GM21360 (cell line): ENCODE data around the gene BBS9.
A peak's percentile ranks its signal among the peaks of the same experiment; 100 is the strongest.

Experiments used
- ATAC-seq: cut with Tn5 transposase; IDR thresholded peaks from one replicate; pipeline ENCODE4 v1.9.1; 2021; ENCODE audit warnings: mild to moderate bottlenecking, moderate library complexity; ENCODE audit not compliant: unreplicated experiment

Gene BBS9

DNA sequence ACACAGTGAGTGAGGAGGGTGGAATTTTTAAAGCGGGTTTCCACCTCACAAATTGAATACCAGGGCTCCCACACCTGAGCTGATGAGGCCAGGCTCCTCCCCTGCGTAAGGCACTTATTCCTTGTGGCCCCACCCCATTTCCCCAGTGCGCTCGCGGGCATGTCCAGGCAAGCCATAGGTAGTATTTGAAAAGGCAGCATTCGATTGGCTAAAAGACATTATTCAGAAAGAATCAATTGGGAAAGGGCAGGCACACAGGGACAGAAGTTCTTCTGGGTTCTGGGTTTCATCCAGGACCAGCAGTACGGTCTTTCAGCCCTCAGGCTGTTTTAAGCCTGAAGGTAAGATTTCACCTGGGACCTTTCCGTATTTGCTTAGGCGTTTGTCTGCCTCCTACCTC, 222.3 kb downstream of the BBS9 start:
- no peak for ATAC-seq

DNA sequence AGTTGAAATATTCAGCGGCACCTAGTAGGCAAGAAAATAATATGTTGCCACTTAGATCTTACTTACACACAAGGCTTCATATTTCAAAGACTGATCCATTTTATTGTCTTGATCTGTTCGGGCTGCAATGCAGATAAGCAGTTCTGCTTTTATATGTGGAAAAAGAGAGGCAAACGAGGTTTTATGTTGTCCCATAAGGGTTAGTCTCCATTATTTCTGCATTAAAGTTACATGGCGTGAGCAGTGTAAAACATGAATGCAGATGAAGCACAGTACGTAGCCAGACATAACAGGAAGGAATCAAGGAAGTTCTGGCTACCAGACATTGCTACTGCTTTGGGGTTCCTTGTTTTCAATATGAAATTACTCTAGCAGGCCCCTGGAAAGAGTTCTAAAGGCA, 224.8 kb downstream of the BBS9 start:
- ATAC-seq: no peak

DNA sequence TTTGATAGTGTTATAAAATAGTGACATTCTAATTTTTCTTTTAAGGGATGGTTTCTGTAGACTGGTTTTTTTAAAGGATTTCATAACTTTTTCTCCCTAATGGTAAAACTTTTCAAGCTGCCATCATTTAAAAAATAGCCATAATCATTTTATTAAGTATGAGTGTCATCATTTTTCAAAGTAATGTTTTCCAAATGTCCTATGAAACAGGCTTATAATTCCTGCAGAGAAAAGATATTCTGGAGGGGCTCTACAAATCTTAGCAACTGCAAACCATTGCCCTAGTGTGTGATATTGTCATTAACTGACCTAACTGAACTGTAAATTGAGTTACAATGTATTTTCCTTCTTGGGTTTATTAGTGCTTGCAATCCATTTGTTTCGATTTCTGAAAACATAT, 226.0 kb downstream of the BBS9 start:
- no peak for ATAC-seq

DNA sequence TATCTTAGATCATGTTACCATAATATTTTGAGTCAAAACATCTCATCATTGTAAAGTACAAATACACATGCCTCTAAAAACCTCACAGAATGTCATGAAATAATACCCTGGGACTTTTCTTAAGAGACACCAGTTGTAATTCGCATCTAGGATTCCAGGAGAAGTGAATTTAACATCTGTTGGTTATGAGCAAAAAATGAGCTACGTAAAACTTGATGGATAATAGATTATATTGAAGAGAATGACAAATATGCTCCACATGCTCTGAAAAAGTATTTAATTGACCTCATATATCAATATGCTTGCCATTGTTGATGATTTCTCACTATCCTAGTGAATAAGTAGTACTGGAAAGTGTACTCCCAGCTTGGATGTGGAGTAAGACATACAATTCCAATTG, 227.0 kb downstream of the BBS9 start:
- ATAC-seq: no peak

DNA sequence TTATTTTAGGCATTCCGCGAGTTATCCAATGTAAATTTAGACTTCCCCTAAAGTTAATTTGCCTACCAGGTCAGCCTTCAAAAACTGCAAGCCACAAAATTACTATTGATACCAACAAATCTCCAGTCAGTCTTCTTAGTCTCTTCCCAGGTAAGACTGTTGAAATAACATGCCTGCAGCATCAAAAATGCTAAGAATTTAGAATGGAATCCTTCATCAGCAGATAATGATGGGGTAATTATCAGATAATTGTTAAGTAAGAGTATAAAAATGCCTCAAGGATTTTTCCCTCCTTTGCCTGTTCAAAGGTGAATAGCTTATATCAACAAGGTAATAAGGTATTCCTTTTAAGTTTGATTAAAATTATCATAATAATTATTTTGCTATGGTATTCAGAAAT, 228.5 kb downstream of the BBS9 start:
- no peak for ATAC-seq

DNA sequence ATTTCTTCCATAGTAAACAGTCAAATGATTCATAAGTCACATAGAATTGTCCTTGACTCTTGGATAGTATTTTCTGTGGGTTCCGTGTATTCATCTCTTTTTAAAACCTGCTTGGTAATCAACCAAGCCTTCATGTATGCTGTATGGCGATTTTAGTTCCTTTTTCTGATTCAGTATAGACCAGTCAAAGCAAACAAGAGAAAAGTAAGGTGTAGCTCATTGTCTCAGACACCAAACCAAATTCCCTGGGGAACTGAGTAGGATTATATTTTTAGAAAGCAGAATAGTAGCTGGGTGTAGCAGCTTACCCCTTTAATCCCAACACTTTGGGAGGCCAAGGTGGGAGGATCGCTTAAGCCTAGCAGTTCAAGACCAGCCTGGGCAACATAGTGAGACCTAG, 240.5 kb downstream of the BBS9 start:
- ATAC-seq: no peak

DNA sequence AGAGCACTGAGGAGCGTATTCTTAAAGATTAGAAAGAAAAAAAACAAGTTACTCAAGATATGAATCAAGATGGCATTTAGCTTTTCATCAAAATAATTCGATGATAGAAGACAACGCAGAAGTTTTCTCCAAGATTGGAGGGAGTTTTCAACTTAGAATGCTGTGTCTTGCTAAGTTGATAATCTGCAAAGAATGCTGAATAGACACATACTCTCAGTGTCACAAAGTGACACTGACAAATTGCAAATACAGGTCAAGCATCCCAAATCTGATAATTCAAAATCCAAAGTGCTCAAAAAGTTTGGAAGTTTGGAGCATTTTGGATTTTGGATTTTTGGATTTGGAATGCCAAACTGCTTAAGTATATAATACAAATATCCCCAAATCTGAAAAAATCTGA, 243.8 kb downstream of the BBS9 start:
- no peak for ATAC-seq

DNA sequence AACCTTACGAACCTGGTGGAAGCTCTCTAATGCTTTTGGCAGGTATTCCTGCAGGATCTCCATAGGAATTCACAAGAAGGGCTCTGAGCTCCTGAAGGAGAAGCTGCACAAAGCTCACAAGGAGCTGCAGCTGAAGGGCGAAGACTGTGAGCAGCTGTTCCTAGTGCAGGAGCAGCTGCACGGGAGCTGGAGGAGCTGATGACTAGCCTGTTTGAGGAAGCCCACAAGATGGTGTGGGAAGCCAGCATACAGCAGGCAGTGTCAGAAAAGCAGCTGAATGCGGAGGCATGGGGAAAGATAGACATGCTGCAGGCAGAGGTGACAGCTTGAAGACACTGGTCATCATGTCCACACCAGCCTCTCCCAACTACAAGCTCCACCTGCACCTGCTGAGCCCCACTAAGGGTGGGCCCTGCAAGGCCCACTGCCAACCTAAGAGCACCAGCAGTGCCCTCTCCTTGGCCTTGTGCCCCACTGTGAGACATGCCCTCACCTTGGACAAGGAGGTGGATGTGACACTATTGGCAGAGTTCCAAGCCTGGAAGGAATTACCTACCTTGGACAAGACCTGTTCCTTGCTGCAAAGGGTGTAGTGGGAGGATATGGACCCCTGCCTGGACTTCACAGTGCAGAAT, 250.6 kb downstream of the BBS9 start:
- no peak for ATAC-seq

DNA sequence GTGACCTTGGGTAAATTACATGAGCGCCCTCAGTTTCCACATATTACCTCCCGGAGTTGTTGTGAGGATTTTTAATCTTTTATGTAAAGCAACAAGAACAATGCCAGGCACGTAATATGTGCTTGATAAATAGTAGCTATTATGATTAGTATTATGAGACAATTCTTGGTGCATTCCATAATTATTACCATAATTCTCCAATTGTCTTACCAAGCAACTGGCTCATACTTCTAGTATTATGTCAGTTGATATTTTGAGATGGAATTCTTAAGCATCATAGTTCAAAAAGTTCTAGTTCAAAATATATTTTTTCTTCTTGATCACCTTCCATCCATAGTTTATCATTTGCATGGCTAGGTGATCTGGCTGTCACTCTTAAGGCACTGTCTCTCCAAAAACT, 259.0 kb downstream of the BBS9 start:
- ATAC-seq: no peak

DNA sequence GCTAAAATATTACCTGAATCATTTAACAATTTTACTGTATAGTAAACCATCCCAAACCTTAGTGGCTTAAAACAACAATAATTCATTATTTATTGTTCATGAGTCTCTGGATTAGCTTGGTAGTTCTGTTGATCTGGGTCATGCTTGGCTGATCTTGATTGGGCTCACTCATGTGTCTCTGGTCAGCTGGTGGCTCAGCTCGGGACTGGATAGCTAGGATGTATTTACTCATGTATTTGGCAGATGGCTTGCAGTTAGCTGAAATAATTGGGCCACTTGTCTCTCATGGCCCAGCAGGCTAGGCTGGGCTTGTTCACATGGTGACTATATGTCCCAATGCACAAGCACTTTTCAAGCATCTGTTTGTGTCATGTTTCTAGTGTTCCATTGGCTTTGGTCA, 262.8 kb downstream of the BBS9 start:
- ATAC-seq: no peak

DNA sequence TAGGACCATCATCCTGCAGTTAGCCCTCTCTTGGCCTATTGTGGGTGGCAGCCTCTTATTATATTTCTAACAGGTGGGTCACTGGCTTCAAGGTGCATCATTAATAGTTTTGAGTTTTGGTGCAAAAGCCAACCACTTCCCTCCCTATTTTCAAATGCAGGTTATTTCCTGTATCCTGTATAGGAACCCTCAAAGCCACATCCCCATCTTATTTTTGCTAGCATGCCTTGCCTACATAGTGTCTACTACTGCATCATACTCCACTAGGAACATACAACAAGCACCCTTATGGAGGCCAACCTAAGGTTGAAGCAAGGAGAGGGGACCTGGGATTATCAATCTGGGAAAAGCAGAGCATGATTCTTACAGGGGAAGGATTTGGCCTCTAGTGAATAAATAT, 264.4 kb downstream of the BBS9 start:
- ATAC-seq: no peak

DNA sequence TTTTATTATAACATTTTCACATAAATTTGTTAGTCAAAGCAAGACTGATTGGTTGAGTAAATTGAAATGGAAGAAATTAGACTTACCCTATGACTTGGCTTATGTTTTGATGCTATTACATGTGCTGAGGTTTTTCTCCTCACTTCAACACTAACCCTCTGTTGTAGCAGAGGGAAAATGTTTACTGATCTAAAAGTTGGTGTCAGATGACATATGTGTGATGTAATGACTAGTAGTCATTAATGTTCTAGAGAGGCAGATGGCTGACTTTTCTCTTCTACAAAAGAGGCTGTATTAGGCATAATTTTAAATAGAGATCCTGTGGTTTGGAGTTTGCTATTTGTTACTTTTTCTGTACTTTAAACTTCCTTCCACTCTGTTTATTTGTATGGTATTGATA, 266.0 kb downstream of the BBS9 start:
- no peak for ATAC-seq

DNA sequence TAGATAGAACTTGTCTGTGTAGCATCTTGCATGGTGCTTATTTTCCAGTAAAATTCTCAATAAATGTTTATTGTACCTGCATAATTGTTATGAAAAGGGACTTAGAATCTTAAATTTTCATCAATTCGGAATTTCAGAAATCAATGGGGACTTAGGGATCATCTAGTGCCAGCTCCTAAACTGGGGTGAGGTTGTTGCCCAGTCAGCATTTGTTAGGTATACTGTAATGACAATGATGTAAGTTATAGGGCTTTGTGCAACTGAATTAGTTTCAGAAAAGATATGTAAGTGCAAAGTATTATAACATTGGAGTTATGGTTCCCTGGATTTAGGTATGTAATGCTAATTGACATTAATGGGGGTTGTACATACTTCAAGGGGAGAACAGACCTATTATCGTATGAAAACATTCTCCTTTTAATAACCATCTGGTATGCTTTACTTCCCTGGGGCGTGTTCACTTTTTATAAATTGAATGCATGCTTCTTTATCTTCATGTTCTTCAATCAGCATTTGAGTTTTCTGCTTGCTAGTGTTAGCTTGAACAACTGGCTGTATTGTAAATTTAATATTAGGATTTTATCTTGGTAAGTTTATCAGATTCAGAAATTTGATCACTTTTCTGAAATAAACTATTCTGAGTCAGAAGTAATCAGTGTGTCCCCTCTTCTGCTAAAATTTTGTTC, 270.3 kb downstream of the BBS9 start:
- no peak for ATAC-seq

DNA sequence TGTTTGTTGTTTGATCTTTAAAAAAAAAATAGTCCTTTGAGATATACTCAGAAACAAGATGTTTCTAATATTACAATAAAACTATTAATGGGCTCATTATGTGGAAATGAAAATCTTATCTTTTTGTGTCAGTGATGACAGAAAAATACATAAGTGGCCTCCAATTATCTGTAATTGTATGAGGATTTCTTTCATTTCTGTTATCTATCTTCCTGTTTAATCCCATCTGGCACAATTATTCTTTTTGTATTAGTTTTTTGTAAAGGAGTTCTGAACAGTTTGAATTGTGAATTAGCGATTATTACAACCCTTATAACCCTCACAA, 270.8 kb downstream of the BBS9 start:
- no peak for ATAC-seq

DNA sequence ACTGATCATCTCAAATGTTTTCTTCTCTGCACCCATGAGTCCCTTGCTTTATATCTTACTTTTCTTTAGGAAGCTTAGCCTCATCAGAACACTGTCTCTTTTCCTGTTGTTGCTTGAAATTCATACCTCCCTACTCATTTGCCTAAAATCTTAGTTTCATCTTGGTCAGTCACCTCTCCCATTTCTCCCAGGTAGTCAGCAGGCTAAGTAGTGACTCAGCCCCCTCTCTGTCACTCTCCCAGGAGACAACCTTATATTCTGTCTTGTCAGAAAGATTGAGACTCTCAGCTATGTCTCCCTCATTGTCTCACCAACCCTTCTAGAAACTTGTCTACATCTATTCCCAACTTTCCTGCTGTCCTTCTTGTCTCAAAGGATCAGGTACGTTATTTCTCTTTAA, 280.9 kb downstream of the BBS9 start:
- no peak for ATAC-seq

DNA sequence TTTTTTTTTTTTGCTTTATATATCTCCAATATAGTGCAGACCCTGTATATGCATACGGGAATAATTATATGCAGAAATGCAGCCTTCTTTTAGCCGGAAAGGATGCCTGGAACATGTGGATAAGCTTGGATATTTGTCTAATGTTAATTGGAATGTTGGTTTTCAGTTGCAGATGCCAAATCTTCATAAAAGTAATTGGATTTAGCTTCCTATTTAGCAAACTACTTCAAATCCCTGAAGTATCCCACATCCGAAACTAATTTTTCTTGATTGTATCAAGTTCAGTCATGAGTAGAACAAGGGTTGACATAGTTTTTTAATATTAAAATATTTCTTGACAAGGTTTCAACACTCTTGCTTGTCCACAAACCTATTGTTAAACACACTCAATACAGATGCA, 281.7 kb downstream of the BBS9 start:
- ATAC-seq: no peak

DNA sequence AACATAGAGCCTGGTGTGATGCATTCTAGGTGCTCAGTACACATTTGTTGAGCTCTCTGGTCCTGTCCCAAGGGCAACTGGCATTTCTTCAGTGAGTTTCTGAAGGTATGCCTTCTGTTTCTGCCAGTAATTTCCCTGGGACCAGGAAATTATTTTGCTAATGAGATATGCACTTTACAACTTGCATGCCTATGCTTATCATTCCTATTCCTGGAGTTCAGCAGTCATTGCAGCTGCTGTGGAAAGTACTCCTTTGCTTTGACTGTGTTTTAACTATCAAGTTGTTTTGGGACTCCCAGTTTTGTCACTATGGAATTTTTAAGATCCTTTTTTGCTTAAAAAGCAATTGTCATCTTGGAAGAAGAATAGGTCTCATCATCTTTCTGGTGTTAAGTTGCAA, 283.0 kb downstream of the BBS9 start:
- no peak for ATAC-seq

DNA sequence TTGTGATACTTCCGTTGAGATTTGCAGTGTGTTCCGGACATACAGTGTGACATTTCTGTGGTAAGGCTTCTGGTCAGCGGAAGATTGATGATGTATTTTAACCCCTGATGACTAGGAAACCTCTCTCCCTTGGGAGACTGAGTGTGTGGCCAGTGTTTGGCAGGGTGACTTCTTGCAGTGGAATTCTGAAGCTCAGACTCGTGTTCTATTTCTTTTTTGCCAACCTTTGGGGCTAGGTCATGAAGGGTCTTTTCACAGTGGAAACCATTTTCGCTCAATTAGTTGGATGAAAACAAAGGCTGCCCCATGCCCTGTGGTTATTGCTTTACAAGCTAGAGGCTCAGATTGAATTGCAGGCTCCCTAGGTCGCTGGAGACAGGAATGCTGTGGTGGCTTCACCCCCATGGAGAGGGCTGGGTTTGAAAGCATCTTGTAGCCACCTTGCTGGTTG, 288.9 kb downstream of the BBS9 start:
- no peak for ATAC-seq

DNA sequence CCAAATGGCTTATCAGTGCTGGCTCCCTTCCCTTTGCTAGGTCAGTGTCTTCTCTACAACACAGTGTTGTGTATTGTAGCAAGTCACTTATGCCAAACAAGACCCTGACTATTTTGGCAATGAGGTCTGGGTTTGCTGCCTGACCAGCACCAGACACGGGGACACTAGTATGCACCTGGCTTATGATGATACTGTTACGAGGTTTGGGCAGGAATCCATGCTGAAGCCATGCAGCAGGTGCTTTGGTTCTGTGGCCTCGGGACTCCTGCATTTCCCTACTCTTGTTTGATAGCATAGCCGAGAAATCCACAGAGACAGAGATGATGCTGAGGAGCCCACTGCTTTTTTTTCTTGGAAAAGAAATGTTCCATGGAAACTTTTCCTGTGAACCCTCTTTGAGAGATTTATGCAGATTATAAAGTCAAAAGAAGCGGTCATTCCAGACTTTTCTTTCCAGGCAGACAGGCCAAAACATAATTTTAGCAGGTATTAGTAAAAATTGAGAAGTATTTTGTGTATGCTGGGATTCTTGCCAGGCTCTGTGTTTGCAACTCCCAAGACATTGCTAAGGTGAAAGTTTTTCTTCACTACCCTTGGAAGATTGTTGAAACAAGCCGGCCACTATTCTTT, 291.1 kb downstream of the BBS9 start:
- no peak for ATAC-seq

DNA sequence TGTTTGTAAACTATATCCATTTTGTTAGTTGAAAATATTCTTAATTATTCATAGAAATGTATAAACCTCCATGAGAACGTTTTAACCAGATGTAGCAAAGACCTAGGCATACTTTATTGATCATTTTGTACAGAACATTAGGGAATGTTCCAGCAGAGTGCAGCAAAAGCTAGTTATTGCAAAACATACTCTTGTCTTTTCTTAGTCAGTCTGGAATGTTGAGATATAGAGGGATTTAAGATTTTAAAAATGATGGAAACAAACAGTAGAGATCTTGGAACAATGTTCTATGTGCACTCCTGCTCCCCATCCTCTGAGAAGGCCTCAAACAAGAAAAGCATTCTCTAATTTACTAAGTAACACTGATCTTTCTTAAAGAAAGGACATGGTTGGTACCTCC, 292.1 kb downstream of the BBS9 start:
- no peak for ATAC-seq

DNA sequence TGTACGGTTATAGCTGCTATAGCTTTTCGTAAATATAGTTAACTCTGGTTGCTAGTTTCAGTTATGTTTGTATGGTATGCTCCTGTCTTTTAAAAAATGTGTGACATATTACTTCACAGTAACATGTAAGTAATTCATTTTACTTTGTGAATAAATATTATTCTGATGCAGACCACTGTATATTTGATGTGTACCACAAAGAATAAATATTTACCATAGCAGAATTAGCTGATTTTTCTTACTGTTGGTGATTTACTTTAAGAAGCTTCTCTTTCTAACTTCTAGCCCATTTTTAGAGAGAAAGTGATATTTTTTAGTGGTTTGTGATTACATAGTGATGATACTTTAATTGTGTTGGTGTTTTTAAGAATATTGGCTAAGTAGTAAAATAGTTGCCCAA, 292.8 kb downstream of the BBS9 start:
- ATAC-seq: no peak

DNA sequence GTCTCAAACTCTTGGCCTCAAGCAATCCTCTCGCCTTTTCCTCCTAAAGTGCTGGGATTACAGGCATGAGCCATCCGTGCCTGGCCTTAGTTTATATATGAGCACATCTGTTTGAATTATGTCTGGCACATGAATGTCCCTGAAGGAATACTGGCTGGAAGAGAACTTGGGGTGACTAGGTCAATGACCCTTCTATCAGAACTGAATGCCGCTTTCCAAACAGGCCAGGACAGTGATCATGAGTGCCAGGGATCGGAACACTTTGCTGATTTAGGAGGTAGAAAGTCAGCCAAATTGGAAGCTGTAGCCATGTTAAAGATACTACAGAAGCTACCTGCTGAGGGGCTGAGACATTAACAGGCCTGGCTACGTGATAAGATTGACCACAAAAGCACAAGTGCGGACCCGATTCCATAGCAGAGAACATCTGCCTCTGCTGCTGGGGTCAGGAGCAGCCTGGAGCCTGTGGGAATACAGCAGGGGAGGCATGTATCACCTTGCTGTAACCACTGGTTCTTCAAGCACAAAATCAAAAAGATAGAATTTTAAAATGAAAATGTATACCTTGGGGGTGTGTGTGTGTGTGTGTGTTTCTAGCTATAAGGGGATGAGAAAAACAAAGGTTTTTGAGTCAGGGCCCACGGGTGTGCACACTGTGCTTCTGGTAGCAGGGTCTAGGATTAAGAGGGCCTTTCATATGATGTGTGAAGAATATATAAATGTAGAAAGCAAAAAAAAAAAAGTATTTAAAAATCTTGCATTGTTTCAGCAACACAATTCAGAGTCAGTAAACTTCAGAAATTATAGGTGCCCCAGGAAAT, 293.7 kb downstream of the BBS9 start:
- peak; percentile 45 for ATAC-seq
